Spleen (tissue), 7 donors: Measurements from ENCODE around the gene GPX7.
A peak's percentile ranks its signal among the peaks of the same experiment; 100 is the strongest.

Source experiments
- CTCF ChIP-seq, 11 experiments: fragments of 200-600 bp in 7 of 11; fragments of 450-650 bp in 4 of 11; sonication (generic) in 4 of 11; IDR thresholded peaks in 8 of 11; conservative IDR thresholded peaks in 3 of 11; 1 replicate in 7 of 11; 2 replicates in 4 of 11; pipeline versions ENCODE4 v1.4.0 to v1.8.0; 2016 to 2021; ENCODE audit warnings: antibody characterized with exemption in 11 of 11, inconsistent platforms in 4 of 11, mild to moderate bottlenecking in 1 of 11
- POLR2AphosphoS5 ChIP-seq, 3 donors: sonication (generic); formaldehyde crosslinking; IDR thresholded peaks; one replicate each; pipeline ENCODE4 v1.5.1; 2017; ENCODE audit warnings: antibody characterized with exemption in 3 of 3
- donor health status: DM: no; HTN: no; CAD: no; lungs with moderate emphysema.
- donor health status: DM: no; HTN: no; CAD: no.
- donor health status: DM: no; HTN: no; CAD: no.

DNA sequence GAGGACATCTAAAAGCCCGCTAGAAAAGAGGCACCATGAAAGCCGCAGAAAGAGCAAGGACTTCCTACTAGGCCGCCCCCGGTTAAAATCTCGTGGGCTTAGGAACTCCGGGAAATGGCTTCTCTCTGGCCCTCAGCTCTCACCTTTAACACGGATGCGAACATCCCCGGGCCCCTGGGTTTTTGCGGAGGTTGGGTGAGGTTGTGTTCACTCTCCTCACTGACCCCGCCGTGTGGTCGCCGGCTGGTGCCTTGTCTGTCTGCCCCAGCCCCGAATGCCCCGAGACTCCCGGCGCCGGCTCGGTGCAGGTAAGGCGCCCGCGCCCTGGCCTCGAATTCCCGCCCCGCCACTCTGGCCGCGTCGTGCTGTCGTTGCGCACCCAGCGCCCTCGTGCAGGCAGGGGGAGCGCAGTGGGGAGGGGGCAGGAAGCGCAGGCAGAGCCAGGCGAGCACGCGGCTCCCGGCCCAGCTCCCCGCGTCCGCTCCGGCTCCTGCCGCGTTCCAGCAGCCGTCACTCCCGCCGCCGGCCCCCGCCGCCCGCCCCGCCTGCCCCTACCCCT, 30.6 kb downstream of the GPX7 start, which contains the start of gene SHISAL2A:
- TF ChIP-seq CTCF (IDR thresholded peaks at IDR 0.05 in 8 of 11, conservative IDR thresholded peaks at IDR 0.05 in 3 of 11): peak in 1 of 11 experiments; percentile 26
- TF ChIP-seq POLR2AphosphoS5 (IDR thresholded peaks at IDR 0.05): peak; percentile 85 to 89 (median 86)
